Kidney (tissue), 14 donors: ENCODE measurements around the gene CPT1A. TPM values are rescaled to one million over a fixed set of nuclear protein-coding genes. Genes with fewer than 3 reads are reported as not detected.
A peak's percentile ranks its signal among the peaks of the same experiment; 100 is the strongest.

Source experiments
- DNase-seq, 5 donors: peaks; one replicate each; pipeline ENCODE4 v3.0.0-alpha.2; 2013 to 2020
- FAIRE-seq: peaks from 2 replicates; lab custom pipeline; 2012; peaks lifted over from hg19 to GRCh38; lab: Jason Lieb, UNC
- H3K27ac ChIP-seq, 2 donors: one replicate each; pipeline ENCODE4 v1.7.0; 2013; ENCODE audit warnings: low read depth in 2 of 2, low read length in 2 of 2, inconsistent platforms in 1 of 2
- H3K27me3 ChIP-seq: one replicate; pipeline ENCODE4 v1.7.1; 2013; ENCODE audit warnings: low read length, inconsistent platforms; ENCODE audit not compliant: control insufficient read depth, insufficient read depth
- H3K36me3 ChIP-seq, 3 donors: one replicate each; pipeline versions ENCODE4 v1.7.0 to v1.7.1; 2013; ENCODE audit warnings: low read length in 3 of 3, control low read depth in 1 of 3, inconsistent platforms in 1 of 3; ENCODE audit not compliant: insufficient read depth in 3 of 3, control insufficient read depth in 2 of 3
- H3K4me1 ChIP-seq, 3 donors: one replicate each; pipeline versions ENCODE4 v1.7.0 to v1.7.1; 2013; ENCODE audit warnings: low read length in 3 of 3, inconsistent platforms in 1 of 3, low read depth in 1 of 3; ENCODE audit not compliant: control insufficient read depth in 2 of 3, insufficient read depth in 2 of 3
- H3K4me3 ChIP-seq, 3 donors: one replicate each; pipeline versions ENCODE4 v1.7.0 to v1.8.1; 2013; ENCODE audit warnings: low read length in 3 of 3, control low read depth in 1 of 3, inconsistent platforms in 1 of 3
- H3K9ac ChIP-seq, 3 donors: one replicate each; pipeline versions ENCODE4 v1.7.0 to v1.7.1; 2013; ENCODE audit warnings: low read length in 3 of 3, control low read depth in 1 of 3, inconsistent platforms in 1 of 3
- H3K9me3 ChIP-seq, 3 donors: one replicate each; pipeline versions ENCODE4 v1.7.0 to v1.7.1; 2013; ENCODE audit warnings: low read length in 3 of 3, control low read depth in 1 of 3, inconsistent platforms in 1 of 3; ENCODE audit not compliant: control insufficient read depth in 2 of 3, insufficient read depth in 1 of 3
- CTCF ChIP-seq: IDR thresholded peaks from 3 replicates; pipeline ENCODE4 v1.5.1; 2012; ENCODE audit warnings: mild to moderate bottlenecking, moderate library complexity, borderline replicate concordance; ENCODE audit not compliant: insufficient read depth; ENCODE audit errors: extremely low read depth
- intact Hi-C: fragments of 100-400 bp; cut with DNase I; formaldehyde crosslinking; loops from one replicate; pipeline ENCODE4 v1.11.1; 2022
- polyA plus RNA-seq: library from polyadenylated mRNA; stranded (reverse); fragments of 350-450 nt; fragmentation: Illumina TruSeq; extraction: RNeasy Lipid Tissue Mini Kit (QIAGEN cat#74804); gene quantifications from one replicate; pipeline ENCODE4 v1.2.3, GENCODE V29; 2014; ENCODE audit warnings: low read depth, low replicate concordance; ENCODE audit not compliant: insufficient read depth
- total RNA-seq: library from RNA; stranded (reverse); fragmentation: NEBNext Ultra II Directional; extraction: Animal tissue kit (Norgen Biotek cat#: 25700); gene quantifications from one replicate; pipeline ENCODE4 v1.2.1, GENCODE V29; 2021
- donor health status: control.
- donor health status: control.
- donor health status: control.
- donor health status: control.
- donor health status: control.
- donor health status: DM: yes; HTN: yes; CAD: no.
- donor health status: Normal renal cell carcinoma (clear cell type).

Gene CPT1A
- total and polyA plus RNA-seq, 2 donors from 2014 or later, result 51.3 to 61.5 TPM

- Histone ChIP-seq H3K36me3 (peaks cover 6 to 59% (median 42%) of the 10 kb centered on the region in 3 donors), H3K27ac (no peak overlapping the region)
- no peak for FAIRE-seq
Measured at GRCh38 chr11:68778205-68778604, 63.5 kb downstream of the CPT1A start.

GRCh38 chr11:68776442-68777235 lies 65.1 kb downstream of the CPT1A start:
- peaks cover 8 to 60% (median 43%) of the 10 kb centered on the region in 3 donors for H3K36me3 ChIP-seq
- FAIRE-seq (no peak), DNase-seq (no peak)
- H3K4me3 ChIP-seq, result no peak overlapping the region
- H3K27me3 ChIP-seq, result no peaks in the 10 kb centered on the region
- intact Hi-C loops, result no loop called here
- no peak overlapping the region for H3K9ac ChIP-seq
- H3K9me3 ChIP-seq, result no peaks in the 10 kb centered on the region
- no peak overlapping the region for H3K27ac ChIP-seq
- H3K4me1 ChIP-seq, result no peaks in the 10 kb centered on the region
- no peak for TF ChIP-seq CTCF

More at GRCh38 chr11:68778205-68778604, 63.5 kb downstream of the CPT1A start:
- no peaks in the 10 kb centered on the region for H3K4me1 ChIP-seq
- DNase-seq, result no peak
- TF ChIP-seq CTCF, result no peak
- H3K4me3 ChIP-seq, result no peak overlapping the region
- intact Hi-C loops, result no loop called here
- H3K9me3 ChIP-seq, result no peaks in the 10 kb centered on the region
- no peak overlapping the region for H3K9ac ChIP-seq
- no peaks in the 10 kb centered on the region for H3K27me3 ChIP-seq

- TF ChIP-seq CTCF, result no peak
- intact Hi-C loops, result no loop called here
- Histone ChIP-seq H3K36me3 (peaks cover 10 to 55% (median 46%) of the 10 kb centered on the region in 3 donors), H3K4me1 (no peaks in the 10 kb centered on the region), H3K27me3 (no peaks in the 10 kb centered on the region), H3K9me3 (no peaks in the 10 kb centered on the region), H3K4me3 (no peak overlapping the region), H3K9ac (no peak overlapping the region), H3K27ac (no peak overlapping the region)
- DNase-seq (peak in 2 of 5 donors; percentile 23 to 39), FAIRE-seq (no peak)
Measured at GRCh38 chr11:68775951-68776388, 65.7 kb downstream of the CPT1A start.
